Pancreas (tissue), 10 donors: ENCODE data around the gene DAB2. TPM values are rescaled to one million over a fixed set of nuclear protein-coding genes. Genes with fewer than 3 reads are reported as not detected.
A peak's percentile ranks its signal among the peaks of the same experiment; 100 is the strongest.

Experiments used
- ATAC-seq, 4 donors: fragments of 200-7000 bp; cut with Tn5 transposase; one replicate each; pipeline versions ENCODE4 v1.8.0 to v1.9.1; 2020; ENCODE audit warnings: mild to moderate bottlenecking in 4 of 4, moderate library complexity in 4 of 4
- DNase-seq, 6 donors: peaks; one replicate each; pipeline ENCODE4 v3.0.0-alpha.2; 2020
- FAIRE-seq: peaks from 2 replicates; lab custom pipeline; 2012; peaks lifted over from hg19 to GRCh38; lab: Jason Lieb, UNC
- H3K27ac ChIP-seq, 4 donors: fragments of 200-600 bp; sonication (generic); 1 replicate in 3 of 4; 2 replicates in 1 of 4; pipeline versions ENCODE4 v1.5.0 to v1.8.0; 2020
- H3K27me3 ChIP-seq, 4 donors: fragments of 200-600 bp; one replicate each; pipeline ENCODE4 v1.8.0; 2021
- H3K36me3 ChIP-seq, 3 donors: fragments of 200-600 bp; sonication (generic) in 1 of 3; one replicate each; pipeline versions ENCODE4 v1.5.0 to v1.8.0; 2020 to 2021
- H3K4me1 ChIP-seq, 3 donors: fragments of 200-600 bp; one replicate each; pipeline ENCODE4 v1.8.0; 2021
- H3K4me3 ChIP-seq, 4 donors: fragments of 200-600 bp; sonication (generic) in 2 of 4; one replicate each; pipeline versions ENCODE4 v1.5.0 to v1.8.0; 2020 to 2021
- H3K9me3 ChIP-seq, 4 donors: fragments of 200-600 bp; one replicate each; pipeline ENCODE4 v1.8.0; 2021
- CTCF ChIP-seq, 4 donors: fragments of 200-600 bp; sonication (generic) in 3 of 4; IDR thresholded peaks; one replicate each; pipeline versions ENCODE4 v1.5.0 to v1.8.0; 2021; ENCODE audit warnings: antibody characterized with exemption in 4 of 4
- WGBS, 2 donors: extraction: QIAGEN DNeasy Blood & Tissue Kit; methylation state at CpG; one replicate each; pipeline ENCODE4 v1.1.7; 2013; 5-methylcytosine and 5-hydroxymethylcytosine counted together
- intact Hi-C, 3 donors: fragments of 100-400 bp; cut with DNase I; formaldehyde crosslinking; loops; one replicate each; pipeline versions ENCODE4 v1.11.1 to v1.14.2; 2022
- polyA plus RNA-seq, 2 donors: library from polyadenylated mRNA; stranded (reverse); fragments of 200-250 nt; gene quantifications; one replicate each; pipeline ENCODE4 v1.2.3, GENCODE V29; 2013
- total RNA-seq, 6 donors: library from RNA; stranded (reverse); fragmentation: NEBNext Ultra II Directional in 4 of 6; extraction: Animal tissue kit (Norgen Biotek cat#: 25700) in 4 of 6; gene quantifications; one replicate each; pipeline versions ENCODE4 v1.2.1 to v1.2.4, GENCODE V29; 2021 to 2023
- donor health status: healthy with polysubstance abuse.
- donor health status: DM: no; HTN: no; CAD: no; lungs with moderate emphysema.
- donor health status: DM: no; HTN: no; CAD: no.
- donor health status: control.
- donor health status: control.
- donor health status: Bipolar disorder and iron deficiency.
- donor health status: DM: yes; HTN: yes; CAD: no.
- donor health status: DM: no; HTN: no; CAD: no.
- donor health status: DM: no; HTN: no; CAD: no.
- donor health status: DM: yes; HTN: yes; CAD: no.

Gene DAB2
- total and polyA plus RNA-seq, 8 donors: 12.0 to 53.3 (median 27.2) TPM

DNA sequence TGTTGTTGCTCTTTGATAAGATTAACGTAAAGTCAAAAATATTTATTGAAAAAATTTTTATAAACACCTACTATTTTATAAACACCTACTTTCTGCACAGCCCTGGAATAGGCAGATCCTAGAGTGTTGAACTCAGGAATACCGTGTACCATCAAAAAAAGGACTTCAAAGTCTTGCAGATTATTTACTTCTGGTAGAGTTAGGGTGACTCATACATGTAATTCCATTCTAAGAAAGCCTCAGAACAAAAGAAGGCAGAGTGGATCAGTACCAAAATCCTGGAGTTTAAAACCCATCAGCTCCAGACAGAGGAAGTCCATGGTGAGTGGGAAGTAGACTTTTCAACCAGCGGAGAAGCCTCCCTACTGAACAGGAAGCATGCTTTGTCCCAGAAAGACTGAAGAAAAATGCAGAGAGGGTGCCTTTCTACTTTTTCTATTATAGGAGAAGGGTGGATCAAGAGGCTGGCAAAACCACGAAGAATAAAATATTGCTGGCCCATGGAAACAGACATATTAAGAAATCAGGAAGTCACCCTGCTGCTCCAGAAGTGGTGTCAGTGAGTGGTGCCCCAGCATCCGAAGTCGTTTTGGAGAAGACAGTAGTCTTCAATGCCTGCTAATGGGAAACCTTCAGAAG is 45.1 kb upstream of the DAB2 start:
- FAIRE-seq: no peak
- Histone ChIP-seq H3K4me1 (no peaks in the 10 kb centered on the region), H3K9me3 (no peaks in the 10 kb centered on the region), H3K27me3 (no peaks in the 10 kb centered on the region), H3K27ac (no peak overlapping the region), H3K4me3 (no peak overlapping the region), H3K36me3 (no peaks in the 10 kb centered on the region)
- TF ChIP-seq CTCF (IDR thresholded peaks at IDR 0.05): no peak
- intact Hi-C loops: no loop called here
- 64 to 80% methylated on average over 6 of the region's 6 CpGs for WGBS, 2 donors
- no peak for DNase-seq
- ATAC-seq: peak in 2 of 4 donors; percentile 38 to 46

DNA sequence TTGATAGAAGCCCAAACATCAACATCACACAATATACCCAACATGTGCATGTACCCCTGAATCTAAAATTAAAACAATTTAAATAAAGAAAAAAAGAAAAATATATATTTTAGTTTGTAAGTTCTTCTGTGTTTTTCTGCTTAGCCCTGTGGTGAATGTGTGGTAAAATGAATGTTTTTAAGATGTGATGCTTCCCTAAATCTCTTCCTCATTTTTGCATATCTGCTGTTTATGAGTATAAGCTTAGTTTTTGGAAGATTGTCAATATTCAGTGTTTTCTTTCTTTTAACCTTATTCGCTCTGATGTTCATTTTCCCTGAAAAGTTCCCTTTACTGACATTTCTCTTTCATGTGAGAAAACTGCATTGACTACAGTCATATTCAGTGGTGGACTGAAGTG is 44.4 kb upstream of the DAB2 start:
- H3K9me3 ChIP-seq: no peaks in the 10 kb centered on the region
- H3K27me3 ChIP-seq: no peaks in the 10 kb centered on the region
- no peak overlapping the region for H3K4me3 ChIP-seq
- intact Hi-C loops: no loop called here
- DNase-seq (no peak), ATAC-seq (peak in 1 of 4 donors; percentile 39), FAIRE-seq (no peak)
- no peak overlapping the region for H3K27ac ChIP-seq
- 79 to 81% methylated on average over 1 of the region's 1 CpG for WGBS, 2 donors
- no peaks in the 10 kb centered on the region for H3K36me3 ChIP-seq
- no peak for TF ChIP-seq CTCF (IDR thresholded peaks at IDR 0.05)
- H3K4me1 ChIP-seq: no peaks in the 10 kb centered on the region

- no peak for TF ChIP-seq CTCF (IDR thresholded peaks at IDR 0.05)
- intact Hi-C loops: no loop called here
- no peak overlapping the region for H3K4me3 ChIP-seq
- no peaks in the 10 kb centered on the region for H3K9me3 ChIP-seq
- no peak for FAIRE-seq
- no peaks in the 10 kb centered on the region for H3K4me1 ChIP-seq
- ATAC-seq: peak in 2 of 4 donors; percentile 42 to 52
- WGBS, 2 donors: 79 to 84% methylated on average over 1 of the region's 1 CpG
- no peaks in the 10 kb centered on the region for H3K27me3 ChIP-seq
- DNase-seq: no peak
- H3K36me3 ChIP-seq: no peaks in the 10 kb centered on the region
- H3K27ac ChIP-seq: no peak overlapping the region
Measured at GRCh38 chr5:39466846-39467245, 42.1 kb upstream of the DAB2 start.

GRCh38 chr5:39465843-39466242 is 41.1 kb upstream of the DAB2 start:
- no peak for TF ChIP-seq CTCF (IDR thresholded peaks at IDR 0.05)
- Histone ChIP-seq H3K36me3 (no peaks in the 10 kb centered on the region), H3K27me3 (no peaks in the 10 kb centered on the region), H3K4me1 (no peaks in the 10 kb centered on the region), H3K9me3 (no peaks in the 10 kb centered on the region), H3K27ac (no peak overlapping the region), H3K4me3 (no peak overlapping the region)
- no peak for FAIRE-seq
- intact Hi-C loops: no loop called here
- ATAC-seq: no peak
- WGBS, 2 donors: 57 to 62% methylated on average over 2 of the region's 2 CpGs
- no peak for DNase-seq

- DNase-seq (no peak), ATAC-seq (no peak), FAIRE-seq (no peak)
- no peak overlapping the region for H3K27ac ChIP-seq
- H3K9me3 ChIP-seq: no peaks in the 10 kb centered on the region
- intact Hi-C loops: no loop called here
- no peak overlapping the region for H3K4me3 ChIP-seq
- no peaks in the 10 kb centered on the region for H3K27me3 ChIP-seq
- H3K4me1 ChIP-seq: no peaks in the 10 kb centered on the region
- H3K36me3 ChIP-seq: no peaks in the 10 kb centered on the region
- 48 to 56% methylated on average over 2 of the region's 2 CpGs for WGBS, 2 donors
- no peak for TF ChIP-seq CTCF (IDR thresholded peaks at IDR 0.05)
Measured at GRCh38 chr5:39465097-39465496, 40.3 kb upstream of the DAB2 start.
